ENCODE results near the gene KMT2C.

Gene KMT2C

GRCh38 chr7:152185558-152185957, 250.2 kb downstream of the KMT2C start:
- Mint-ChIP-seq H3K27ac (no peak overlapping the region), H3K27me3 (no peaks in the 10 kb centered on the region), H3K4me1 (no peaks in the 10 kb centered on the region), H3K9me3 (no peaks in the 10 kb centered on the region), H3K36me3 (peaks cover 14% of the 10 kb centered on the region), H3K4me3 (no peak overlapping the region)

- Mint-ChIP-seq H3K27me3 (no peaks in the 10 kb centered on the region), H3K4me3 (no peak overlapping the region), H3K9me3 (no peaks in the 10 kb centered on the region), H3K36me3 (peaks cover 28% of the 10 kb centered on the region), H3K27ac (no peak overlapping the region), H3K4me1 (no peaks in the 10 kb centered on the region)
These were observed 255.2 kb downstream of the KMT2C start for GRCh38 chr7:152180587-152180986.

GRCh38 chr7:152180048-152180447, 255.8 kb downstream of the KMT2C start:
- Mint-ChIP-seq H3K9me3 (no peaks in the 10 kb centered on the region), H3K36me3 (peaks cover 28% of the 10 kb centered on the region), H3K4me1 (no peaks in the 10 kb centered on the region), H3K27me3 (no peaks in the 10 kb centered on the region), H3K27ac (no peak overlapping the region), H3K4me3 (no peak overlapping the region)

GRCh38 chr7:152178405-152179058, 257.3 kb downstream of the KMT2C start:
- Mint-ChIP-seq H3K27ac (peak overlapping the region; percentile 30), H3K36me3 (peaks cover 30% of the 10 kb centered on the region)

GRCh38 chr7:152177681-152178404, 258.0 kb downstream of the KMT2C start:
- Mint-ChIP-seq H3K27ac (peak overlapping the region; percentile 30), H3K9me3 (no peaks in the 10 kb centered on the region), H3K36me3 (peaks cover 30% of the 10 kb centered on the region), H3K4me1 (no peaks in the 10 kb centered on the region), H3K27me3 (no peaks in the 10 kb centered on the region), H3K4me3 (no peak overlapping the region)

More at GRCh38 chr7:152178405-152179058, 257.3 kb downstream of the KMT2C start:
- Mint-ChIP-seq H3K27me3 (no peaks in the 10 kb centered on the region), H3K4me1 (no peaks in the 10 kb centered on the region), H3K4me3 (no peak overlapping the region), H3K9me3 (no peaks in the 10 kb centered on the region)

- H3K4me3 Mint-ChIP-seq: no peak overlapping the region
- H3K4me1 Mint-ChIP-seq: no peaks in the 10 kb centered on the region
- H3K27me3 Mint-ChIP-seq: no peaks in the 10 kb centered on the region
- no peaks in the 10 kb centered on the region for H3K9me3 Mint-ChIP-seq
- H3K27ac Mint-ChIP-seq: peak overlapping the region; percentile 12
- H3K36me3 Mint-ChIP-seq: peaks cover 27% of the 10 kb centered on the region
These were observed 259.0 kb downstream of the KMT2C start for GRCh38 chr7:152176797-152177196.

GRCh38 chr7:152173372-152174070, 262.3 kb downstream of the KMT2C start:
- Mint-ChIP-seq H3K27me3 (no peaks in the 10 kb centered on the region), H3K9me3 (no peaks in the 10 kb centered on the region), H3K4me1 (no peaks in the 10 kb centered on the region), H3K4me3 (no peak overlapping the region), H3K27ac (no peak overlapping the region), H3K36me3 (peaks cover 19% of the 10 kb centered on the region)

GRCh38 chr7:152162287-152162686, 273.5 kb downstream of the KMT2C start:
- Mint-ChIP-seq H3K27me3 (no peaks in the 10 kb centered on the region), H3K4me3 (no peak overlapping the region), H3K4me1 (peaks cover 17% of the 10 kb centered on the region), H3K36me3 (peaks cover 30% of the 10 kb centered on the region), H3K27ac (peak overlapping the region; percentile 53), H3K9me3 (no peaks in the 10 kb centered on the region)

GRCh38 chr7:152161171-152161570, 274.6 kb downstream of the KMT2C start:
- no peak overlapping the region for H3K4me3 Mint-ChIP-seq
- no peaks in the 10 kb centered on the region for H3K9me3 Mint-ChIP-seq
- peaks cover 29% of the 10 kb centered on the region for H3K36me3 Mint-ChIP-seq
- H3K27me3 Mint-ChIP-seq: no peaks in the 10 kb centered on the region
- H3K27ac Mint-ChIP-seq: no peak overlapping the region
- peaks cover 17% of the 10 kb centered on the region for H3K4me1 Mint-ChIP-seq

GRCh38 chr7:152158801-152159587, 276.8 kb downstream of the KMT2C start:
- peak overlapping the region; percentile 32 for H3K4me3 Mint-ChIP-seq
- peaks cover 17% of the 10 kb centered on the region for H3K4me1 Mint-ChIP-seq
- no peaks in the 10 kb centered on the region for H3K9me3 Mint-ChIP-seq
- no peaks in the 10 kb centered on the region for H3K27me3 Mint-ChIP-seq
- H3K27ac Mint-ChIP-seq: peak overlapping the region; percentile 87
- peaks cover 25% of the 10 kb centered on the region for H3K36me3 Mint-ChIP-seq

GRCh38 chr7:152152267-152152666, 283.5 kb downstream of the KMT2C start:
- H3K27me3 Mint-ChIP-seq: no peaks in the 10 kb centered on the region
- peaks cover 11% of the 10 kb centered on the region for H3K36me3 Mint-ChIP-seq
- H3K9me3 Mint-ChIP-seq: no peaks in the 10 kb centered on the region
- peak overlapping the region; percentile 0 for H3K27ac Mint-ChIP-seq
- no peaks in the 10 kb centered on the region for H3K4me1 Mint-ChIP-seq
- no peak overlapping the region for H3K4me3 Mint-ChIP-seq

GRCh38 chr7:152149363-152149762, 286.4 kb downstream of the KMT2C start:
- Mint-ChIP-seq H3K27me3 (no peaks in the 10 kb centered on the region), H3K36me3 (peaks cover 6% of the 10 kb centered on the region), H3K9me3 (no peaks in the 10 kb centered on the region), H3K4me3 (no peak overlapping the region), H3K27ac (no peak overlapping the region), H3K4me1 (peaks cover 24% of the 10 kb centered on the region)

- Mint-ChIP-seq H3K27ac (no peak overlapping the region), H3K27me3 (no peaks in the 10 kb centered on the region), H3K4me3 (no peak overlapping the region), H3K9me3 (no peaks in the 10 kb centered on the region), H3K4me1 (peaks cover 30% of the 10 kb centered on the region), H3K36me3 (peaks cover 3% of the 10 kb centered on the region)
These were observed 287.1 kb downstream of the KMT2C start for GRCh38 chr7:152148706-152149105.

- peaks cover 53% of the 10 kb centered on the region for H3K4me1 Mint-ChIP-seq
- H3K4me3 Mint-ChIP-seq: peak overlapping the region; percentile 66
- H3K27me3 Mint-ChIP-seq: no peaks in the 10 kb centered on the region
- peak overlapping the region; percentile 94 for H3K27ac Mint-ChIP-seq
- H3K36me3 Mint-ChIP-seq: no peaks in the 10 kb centered on the region
- H3K9me3 Mint-ChIP-seq: no peaks in the 10 kb centered on the region
These were observed 289.8 kb downstream of the KMT2C start for GRCh38 chr7:152145853-152146466.
